Esophagus squamous epithelium (tissue), 4 donors: Measurements from ENCODE around the gene INSYN2B.

Experiments used
- CTCF ChIP-seq, 6 experiments: fragments of 450-650 bp in 4 of 6; fragments of 200-600 bp in 2 of 6; sonication (generic) in 2 of 6; IDR thresholded peaks; one replicate each; pipeline ENCODE4 v1.5.1; 2016 to 2019; ENCODE audit warnings: antibody characterized with exemption in 6 of 6, mild to moderate bottlenecking in 4 of 6, moderate library complexity in 4 of 6
- POLR2A ChIP-seq, 4 donors: fragments of 450-650 bp; IDR thresholded peaks; one replicate each; pipeline ENCODE4 v1.6.1; 2017; ENCODE audit warnings: antibody characterized with exemption in 4 of 4, mild to moderate bottlenecking in 4 of 4, moderate library complexity in 3 of 4

- no peak for TF ChIP-seq CTCF (IDR thresholded peaks at IDR 0.05)
- no peak for TF ChIP-seq POLR2A (IDR thresholded peaks at IDR 0.05)
These were observed 152.5 kb downstream of the INSYN2B start for GRCh38 chr5:169827769-169828168.
